Neural crest cell (in vitro differentiated cells): ENCODE data around the gene TIRAP. TPM values are rescaled to one million over a fixed set of nuclear protein-coding genes. Genes with fewer than 3 reads are reported as not detected.
A peak's percentile ranks its signal among the peaks of the same experiment; 100 is the strongest.

ENCODE experiments used
- DNase-seq: peaks from one replicate; pipeline ENCODE4 v3.0.0; 2021; ENCODE audit warnings: low read depth, mixed read lengths, low spot score
- H3K27ac Mint-ChIP-seq: one replicate; pipeline ENCODE4 v1.8.0; 2021; ENCODE audit warnings: mild to moderate bottlenecking, mixed read lengths; ENCODE audit not compliant: unreplicated experiment
- H3K27me3 Mint-ChIP-seq: 2 replicates; pipeline ENCODE4 v1.8.0; 2021; ENCODE audit warnings: low read depth, mild to moderate bottlenecking, mixed read lengths
- H3K36me3 Mint-ChIP-seq: 2 replicates; pipeline ENCODE4 v1.8.0; 2021; ENCODE audit warnings: low read depth, mild to moderate bottlenecking, mixed read lengths
- H3K4me1 Mint-ChIP-seq: 2 replicates; pipeline ENCODE4 v1.8.0; 2021; ENCODE audit warnings: mixed read lengths
- H3K4me3 Mint-ChIP-seq: one replicate; pipeline ENCODE4 v1.8.0; 2021; ENCODE audit warnings: mild to moderate bottlenecking, mixed read lengths
- H3K9me3 Mint-ChIP-seq: 2 replicates; pipeline ENCODE4 v1.8.0; 2021; ENCODE audit warnings: mixed read lengths
- total RNA-seq: library from RNA; stranded (reverse); gene quantifications from 2 replicates; pipeline ENCODE4 v1.2.1, GENCODE V29; 2021
- TF ChIP-seq, protein P1 (sequence below): fragments of 200-600 bp; sonication (generic); conservative IDR thresholded peaks from 2 replicates; pipeline ENCODE4 v1.5.0; 2021; ENCODE audit warnings: antibody characterized with exemption, mild to moderate bottlenecking

The TIRAP gene
- total RNA-seq, 1 donor from 2014 or later = 9.7 TPM

GRCh38 chr11:126310200-126310991 lies 27.5 kb downstream of the TIRAP start:
- peaks cover 9% of the 10 kb centered on the region for H3K36me3 Mint-ChIP-seq
- TF ChIP-seq, protein P1, sequence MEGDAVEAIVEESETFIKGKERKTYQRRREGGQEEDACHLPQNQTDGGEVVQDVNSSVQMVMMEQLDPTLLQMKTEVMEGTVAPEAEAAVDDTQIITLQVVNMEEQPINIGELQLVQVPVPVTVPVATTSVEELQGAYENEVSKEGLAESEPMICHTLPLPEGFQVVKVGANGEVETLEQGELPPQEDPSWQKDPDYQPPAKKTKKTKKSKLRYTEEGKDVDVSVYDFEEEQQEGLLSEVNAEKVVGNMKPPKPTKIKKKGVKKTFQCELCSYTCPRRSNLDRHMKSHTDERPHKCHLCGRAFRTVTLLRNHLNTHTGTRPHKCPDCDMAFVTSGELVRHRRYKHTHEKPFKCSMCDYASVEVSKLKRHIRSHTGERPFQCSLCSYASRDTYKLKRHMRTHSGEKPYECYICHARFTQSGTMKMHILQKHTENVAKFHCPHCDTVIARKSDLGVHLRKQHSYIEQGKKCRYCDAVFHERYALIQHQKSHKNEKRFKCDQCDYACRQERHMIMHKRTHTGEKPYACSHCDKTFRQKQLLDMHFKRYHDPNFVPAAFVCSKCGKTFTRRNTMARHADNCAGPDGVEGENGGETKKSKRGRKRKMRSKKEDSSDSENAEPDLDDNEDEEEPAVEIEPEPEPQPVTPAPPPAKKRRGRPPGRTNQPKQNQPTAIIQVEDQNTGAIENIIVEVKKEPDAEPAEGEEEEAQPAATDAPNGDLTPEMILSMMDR = peak; percentile 96
- no peaks in the 10 kb centered on the region for H3K9me3 Mint-ChIP-seq

DNA sequence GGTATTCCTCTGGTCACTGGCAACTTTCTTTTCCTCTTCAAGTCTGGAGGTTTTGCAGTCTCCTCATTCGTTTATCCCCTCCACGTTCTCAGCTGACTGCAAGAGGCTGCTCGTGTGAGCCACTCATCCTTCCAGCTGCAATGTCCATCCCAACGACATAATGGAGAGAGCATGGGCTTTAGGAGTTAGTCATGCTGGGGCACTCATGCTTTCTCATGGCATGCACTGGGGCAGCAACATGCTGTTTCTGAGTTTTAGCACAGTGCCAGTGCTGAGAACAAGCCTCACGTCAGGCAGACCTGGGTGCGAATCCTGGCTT lies 28.1 kb downstream of the TIRAP start:
- Mint-ChIP-seq H3K9me3 (no peaks in the 10 kb centered on the region), H3K4me3 (peak overlapping the region; percentile 79), H3K27me3 (no peaks in the 10 kb centered on the region), H3K27ac (no peak overlapping the region), H3K4me1 (peaks cover 32% of the 10 kb centered on the region), H3K36me3 (peaks cover 10% of the 10 kb centered on the region)
- TF ChIP-seq, protein P1 = no peak
- no peak for DNase-seq

More at GRCh38 chr11:126310200-126310991, 27.5 kb downstream of the TIRAP start:
- peak; percentile 82 for DNase-seq
- Mint-ChIP-seq H3K4me3 (peak overlapping the region; percentile 79), H3K27ac (no peak overlapping the region), H3K4me1 (peaks cover 36% of the 10 kb centered on the region), H3K27me3 (no peaks in the 10 kb centered on the region)

DNA sequence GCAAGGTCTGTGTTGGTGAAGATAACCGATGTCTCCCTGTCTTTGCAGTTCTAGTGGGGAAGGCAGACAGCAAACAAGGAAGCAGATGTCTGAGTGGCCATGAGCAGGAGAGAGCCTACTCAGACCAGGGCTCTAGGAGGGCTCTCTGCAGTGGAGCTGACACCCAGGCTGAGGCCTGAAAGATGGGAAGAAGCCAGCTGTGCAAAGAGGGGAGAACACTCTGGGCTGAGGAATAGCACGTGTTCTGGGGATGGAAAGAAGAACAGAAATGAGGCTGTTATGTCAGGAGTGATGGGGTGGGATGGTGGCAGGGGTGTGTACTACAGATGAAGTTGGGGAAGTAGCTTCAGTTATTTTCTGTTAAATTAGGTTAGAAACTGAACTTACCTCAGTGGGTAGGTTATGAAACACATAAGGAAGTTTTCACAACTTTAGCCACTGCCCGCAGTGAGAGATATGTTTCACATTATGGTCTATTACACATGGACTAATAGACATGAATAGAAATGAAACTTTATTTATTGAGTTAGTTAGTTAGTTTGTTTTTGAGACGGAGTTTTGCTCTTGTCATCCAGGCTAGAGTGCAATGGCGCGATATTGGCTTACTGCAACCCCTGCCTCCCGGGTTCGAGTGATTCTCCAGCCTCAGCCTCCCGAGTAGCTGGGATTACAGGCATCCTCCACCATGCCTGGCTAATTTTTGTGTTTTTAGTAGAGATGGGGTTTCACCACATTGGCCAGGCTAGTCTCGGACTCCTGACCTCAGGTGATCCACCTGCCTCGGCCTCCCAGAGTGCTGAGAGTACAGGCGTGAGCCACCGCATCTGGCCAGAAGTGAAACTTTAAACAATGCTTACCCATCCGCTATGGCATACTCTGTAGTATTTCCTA lies 28.8 kb downstream of the TIRAP start:
- H3K9me3 Mint-ChIP-seq = no peaks in the 10 kb centered on the region
- no peak overlapping the region for H3K27ac Mint-ChIP-seq
- H3K4me1 Mint-ChIP-seq = peaks cover 30% of the 10 kb centered on the region
- peaks cover 15% of the 10 kb centered on the region for H3K36me3 Mint-ChIP-seq
- H3K4me3 Mint-ChIP-seq = no peak overlapping the region
- TF ChIP-seq, protein P1 = no peak
- H3K27me3 Mint-ChIP-seq = no peaks in the 10 kb centered on the region
- DNase-seq = no peak

DNA sequence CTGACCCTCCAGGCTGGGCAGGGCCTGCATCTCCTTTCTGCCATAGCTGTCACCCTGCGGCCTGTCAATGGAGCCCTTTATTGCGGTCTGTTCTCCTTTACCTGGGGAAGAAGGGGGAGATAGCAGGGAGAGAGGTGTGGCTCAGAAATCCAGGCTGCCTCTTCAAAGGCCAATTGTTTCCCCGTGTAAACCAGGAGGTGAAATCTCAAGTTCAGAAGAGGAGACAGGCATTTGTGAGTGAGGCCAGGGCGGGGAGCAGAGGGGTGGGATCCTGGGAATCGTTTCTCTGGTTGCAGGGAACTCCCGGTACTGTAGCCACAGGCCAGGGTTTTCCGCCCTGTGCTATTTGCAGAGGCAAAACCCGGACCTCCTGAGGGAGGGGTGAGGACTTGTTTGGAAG lies 30.1 kb downstream of the TIRAP start:
- peaks cover 33% of the 10 kb centered on the region for H3K4me1 Mint-ChIP-seq

DNA sequence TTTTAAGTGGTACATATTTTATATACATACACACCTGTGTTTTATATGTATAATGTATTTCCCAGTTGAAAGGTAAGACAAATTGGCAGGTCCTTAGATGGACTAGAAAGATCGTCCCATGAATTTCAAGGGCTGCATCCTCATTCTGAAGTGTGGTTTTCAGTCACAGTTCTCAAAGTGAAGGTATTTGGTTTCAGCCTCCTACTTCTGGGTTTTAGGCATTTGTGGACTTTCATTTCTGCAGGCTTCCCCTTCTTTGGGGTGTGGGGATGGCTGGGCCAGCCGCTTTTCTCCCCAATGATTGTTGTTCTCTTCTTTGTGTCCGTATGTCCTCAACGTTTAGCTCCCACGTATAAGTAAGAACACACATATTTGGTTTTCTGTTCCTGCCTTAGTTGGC lies 30.9 kb downstream of the TIRAP start:
- H3K36me3 Mint-ChIP-seq = peaks cover 19% of the 10 kb centered on the region
- no peak for DNase-seq
- TF ChIP-seq, protein P1 = no peak
- no peak overlapping the region for H3K4me3 Mint-ChIP-seq
- H3K4me1 Mint-ChIP-seq = peaks cover 36% of the 10 kb centered on the region
- H3K27ac Mint-ChIP-seq = no peak overlapping the region
- no peaks in the 10 kb centered on the region for H3K27me3 Mint-ChIP-seq
- no peaks in the 10 kb centered on the region for H3K9me3 Mint-ChIP-seq

More for the DNA sequence above, 30.1 kb downstream of the TIRAP start:
- Mint-ChIP-seq H3K27ac (no peak overlapping the region), H3K27me3 (no peaks in the 10 kb centered on the region), H3K4me3 (no peak overlapping the region), H3K36me3 (peaks cover 19% of the 10 kb centered on the region), H3K9me3 (no peaks in the 10 kb centered on the region)
- DNase-seq = no peak
- TF ChIP-seq, protein P1 = no peak
